HCT116 (cell line): ENCODE results near the gene MPHOSPH8. TPM values are rescaled to one million over a fixed set of nuclear protein-coding genes. Genes with fewer than 3 reads are reported as not detected.

Experiments used
- ATAC-seq: fragments of 200-7000 bp; cut with Tn5 transposase; 2 replicates; pipeline ENCODE4 v1.9.1; 2020; ENCODE audit warnings: mild to moderate bottlenecking, moderate library complexity
- BruUV-seq: library from RNA; stranded (reverse); fragments of 400-500 nt; replicated peaks from 2 replicates; lab custom pipeline; 2021; lab: Mats Ljungman, UMichigan
- CTCF ChIA-PET: fragments of 300-600 bp; sonication (Branson Sonifier 250); formaldehyde crosslinking; loops from one replicate; lab custom pipeline; 2021; ENCODE audit warnings: antibody characterized with exemption; lab: Charles Lee
- POLR2A ChIA-PET: fragments of 300-600, 350-600 bp; sonication (Branson Sonifier 250); formaldehyde crosslinking; loops from one replicate; lab custom pipeline; 2021; ENCODE audit warnings: antibody characterized with exemption; lab: Charles Lee
- RAD21 ChIA-PET, 2 experiments: fragments of 300-600 bp; sonication (Branson Sonifier 250); formaldehyde crosslinking; loops; one replicate each; lab custom pipeline; 2023; ENCODE audit warnings: low total read pairs in 2 of 2; ENCODE audit not compliant: uncharacterized antibody in 2 of 2, unreplicated experiment in 2 of 2, low non-redundant PET in 1 of 2; lab: Charles Lee
- DNase-seq: peaks from one replicate; pipeline ENCODE4 v3.0.0-alpha.2; 2010; ENCODE audit warnings: low read depth, low spot score
- H2AFZ ChIP-seq: fragments of 200-600 bp; shearing (Covaris generic), sonication (generic); 2 replicates; pipeline ENCODE4 v1.6.1; 2017; ENCODE audit warnings: low read depth, mixed run types, mixed read lengths, antibody characterized with exemption, low read length; ENCODE audit not compliant: poor library complexity, severe bottlenecking
- H3K27ac ChIP-seq: 2 replicates; pipeline ENCODE4 v1.5.1; 2012; ENCODE audit warnings: low read depth, low read length
- H3K27me3 ChIP-seq: fragments of 200-600 bp; sonication (generic); 2 replicates; pipeline ENCODE4 v1.6.1; 2016; ENCODE audit warnings: mixed run types, low read length, mixed read lengths; ENCODE audit not compliant: insufficient read depth
- H3K36me3 ChIP-seq, 2 experiments: fragments of 200-500 bp in 1 of 2; fragments of 200-600 bp in 1 of 2; sonication (Bioruptor generic) in 1 of 2; sonication (generic) in 1 of 2; 2 replicates each; pipeline versions ENCODE4 v1.5.1 to v1.6.1; 2014 to 2016; ENCODE audit warnings: low read length in 2 of 2, inconsistent platforms in 1 of 2, mixed read lengths in 1 of 2, mixed run types in 1 of 2; ENCODE audit not compliant: insufficient read depth in 2 of 2, control insufficient read depth in 1 of 2
- H3K4me1 ChIP-seq, 2 experiments: fragments of 200-600 bp in 1 of 2; sonication (generic) in 1 of 2; 2 replicates each; pipeline versions ENCODE4 v1.5.1 to v1.6.1; 2012 to 2017; ENCODE audit warnings: low read length in 2 of 2, inconsistent platforms in 1 of 2, mild to moderate bottlenecking in 1 of 2, mixed read lengths in 1 of 2, mixed run types in 1 of 2, moderate library complexity in 1 of 2; ENCODE audit not compliant: insufficient read depth in 2 of 2, control insufficient read depth in 1 of 2
- H3K4me2 ChIP-seq: fragments of 200-600 bp; sonication (generic); 2 replicates; pipeline ENCODE4 v1.6.1; 2017; ENCODE audit warnings: mixed run types, low read length, mixed read lengths
- H3K4me3 ChIP-seq, 2 experiments: fragments of 200-600 bp in 1 of 2; sonication (generic) in 1 of 2; replicated peaks in 1 of 2; 2 replicates each; pipeline ENCODE4 v1.5.1; 2011 to 2016; ENCODE audit warnings: low read length in 2 of 2, control low read depth in 1 of 2, low read depth in 1 of 2, mild to moderate bottlenecking in 1 of 2, mixed read lengths in 1 of 2, mixed run types in 1 of 2
- H3K79me2 ChIP-seq: fragments of 200-600 bp; sonication (generic); 2 replicates; pipeline ENCODE4 v1.6.1; 2017; ENCODE audit warnings: mild to moderate bottlenecking, mixed run types, low read length, moderate library complexity, mixed read lengths; ENCODE audit not compliant: insufficient read depth
- H3K9ac ChIP-seq: fragments of 200-600 bp; sonication (generic); 2 replicates; pipeline ENCODE4 v1.6.1; 2016; ENCODE audit warnings: low read length, mixed read lengths
- H3K9me2 ChIP-seq: fragments of 200-600 bp; sonication (generic), shearing (Covaris generic); 2 replicates; pipeline ENCODE4 v1.6.1; 2017; ENCODE audit warnings: mixed run types, mild to moderate bottlenecking, moderate library complexity; ENCODE audit not compliant: insufficient read depth
- H3K9me3 ChIP-seq, 2 experiments: fragments of 200-500 bp in 1 of 2; fragments of 200-600 bp in 1 of 2; sonication (Bioruptor generic) in 1 of 2; sonication (generic) in 1 of 2; 2 replicates each; pipeline ENCODE4 v1.6.1; 2014 to 2017; ENCODE audit warnings: low read length in 2 of 2, mixed read lengths in 2 of 2, inconsistent platforms in 1 of 2, low read depth in 1 of 2, mild to moderate bottlenecking in 1 of 2, mixed run types in 1 of 2, moderate library complexity in 1 of 2; ENCODE audit not compliant: control insufficient read depth in 1 of 2, insufficient read depth in 1 of 2
- H4K20me1 ChIP-seq: fragments of 200-600 bp; sonication (generic), shearing (Covaris generic); 2 replicates; pipeline ENCODE4 v1.6.1; 2017; ENCODE audit warnings: mixed run types, mild to moderate bottlenecking, moderate library complexity; ENCODE audit not compliant: insufficient read depth
- CBX3 ChIP-seq: IDR thresholded peaks from 2 replicates; pipeline ENCODE4 v1.6.1; 2012; ENCODE audit warnings: low read depth
- POLR2AphosphoS5 ChIP-seq: IDR thresholded peaks from 2 replicates; pipeline ENCODE4 v1.6.1; 2011; ENCODE audit warnings: mild to moderate bottlenecking, low read depth, low read length, moderate library complexity
- SIN3A ChIP-seq: IDR thresholded peaks from 2 replicates; pipeline ENCODE4 v1.6.1; 2012; ENCODE audit warnings: low read depth
- YY1 ChIP-seq: IDR thresholded peaks from 2 replicates; pipeline ENCODE4 v1.6.1; 2011; ENCODE audit warnings: low read length, low read depth, moderate library complexity, mild to moderate bottlenecking; ENCODE audit not compliant: insufficient replicate concordance; ENCODE audit errors: extremely low read depth
- intact Hi-C: fragments of 100-400 bp; cut with micrococcal nuclease; formaldehyde crosslinking; loops from 2 replicates; pipeline ENCODE4 v1.10.0; 2022
- total RNA-seq: library from RNA; stranded (reverse); gene quantifications from one replicate; pipeline ENCODE4 v1.2.1, GENCODE V29; 2021; ENCODE audit not compliant: unreplicated experiment
- TF ChIP-seq, protein P1 (sequence below): IDR thresholded peaks from 2 replicates; pipeline ENCODE4 v1.6.1; 2011; ENCODE audit warnings: mild to moderate bottlenecking, low read length, moderate library complexity; ENCODE audit not compliant: insufficient replicate concordance; ENCODE audit errors: extremely low read depth

Gene MPHOSPH8
- total RNA-seq, 1 experiment from 2014 or later: 21.5 TPM

DNA sequence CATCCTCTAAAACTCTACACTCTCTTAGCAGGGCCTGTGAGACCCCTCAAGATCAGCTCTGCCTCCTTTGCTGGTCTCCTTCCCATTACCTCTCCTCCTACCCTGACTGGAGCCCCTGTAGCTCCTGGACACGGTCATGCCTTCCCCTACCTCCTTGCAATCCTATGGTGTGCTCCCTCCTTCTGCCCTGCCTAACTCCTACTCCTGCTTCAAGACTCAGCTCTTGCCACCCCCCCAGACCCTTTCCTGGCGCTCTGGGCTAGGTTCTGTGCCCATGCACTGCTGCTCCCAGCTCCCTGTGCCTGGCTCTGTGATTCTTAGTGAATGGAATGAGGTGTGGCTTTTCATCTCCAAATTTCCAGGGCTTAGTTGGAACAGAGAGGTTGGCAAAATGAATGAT, 44.1 kb upstream of the MPHOSPH8 start:
- Histone ChIP-seq H3K4me3 (no peak overlapping the region), H2AFZ (no peak overlapping the region), H3K4me2 (no peak overlapping the region), H3K79me2 (no peaks in the 10 kb centered on the region), H3K9me2 (no peaks in the 10 kb centered on the region), H3K27ac (no peak overlapping the region), H3K4me1 (peaks cover 0 to 5% of the 10 kb centered on the region in 2 experiments; a peak in 1 of 4 replicates), H3K27me3 (no peaks in the 10 kb centered on the region), H3K9ac (no peak overlapping the region), H4K20me1 (no peaks in the 10 kb centered on the region), H3K9me3 (no peaks in the 10 kb centered on the region), H3K36me3 (no peaks in the 10 kb centered on the region)
- ChIA-PET CTCF (no interaction called here), POLR2A (no interaction called here), RAD21 (no interaction called here)
- intact Hi-C loops: no loop called here
- BruUV-seq: no TSS peak
- TF ChIP-seq CBX3 (no peak), POLR2AphosphoS5 (no peak), YY1 (no peak)
- ATAC-seq (no peak), DNase-seq (no peak)

DNA sequence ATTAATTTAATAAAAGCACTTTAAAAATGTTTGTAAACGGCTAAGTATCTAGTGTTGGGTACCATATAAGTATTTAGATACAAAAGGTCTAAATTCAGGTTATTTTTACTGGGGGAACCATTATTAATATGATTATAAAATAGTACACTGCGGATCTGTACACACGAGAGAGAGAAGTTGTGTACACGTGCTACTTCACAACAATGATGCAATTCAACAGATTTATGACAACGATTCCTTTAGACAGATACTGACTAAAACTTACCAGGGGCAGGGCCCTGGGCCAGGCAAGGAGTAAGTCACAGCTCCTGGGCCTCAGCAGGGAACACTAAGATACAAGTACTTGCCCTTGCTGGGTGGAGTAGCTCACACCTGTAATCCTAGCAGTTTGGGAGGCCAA, 43.0 kb upstream of the MPHOSPH8 start:
- no TSS peak for BruUV-seq

More for the DNA sequence above, 43.0 kb upstream of the MPHOSPH8 start:
- H3K9ac ChIP-seq: no peak overlapping the region
- TF ChIP-seq, protein P1, sequence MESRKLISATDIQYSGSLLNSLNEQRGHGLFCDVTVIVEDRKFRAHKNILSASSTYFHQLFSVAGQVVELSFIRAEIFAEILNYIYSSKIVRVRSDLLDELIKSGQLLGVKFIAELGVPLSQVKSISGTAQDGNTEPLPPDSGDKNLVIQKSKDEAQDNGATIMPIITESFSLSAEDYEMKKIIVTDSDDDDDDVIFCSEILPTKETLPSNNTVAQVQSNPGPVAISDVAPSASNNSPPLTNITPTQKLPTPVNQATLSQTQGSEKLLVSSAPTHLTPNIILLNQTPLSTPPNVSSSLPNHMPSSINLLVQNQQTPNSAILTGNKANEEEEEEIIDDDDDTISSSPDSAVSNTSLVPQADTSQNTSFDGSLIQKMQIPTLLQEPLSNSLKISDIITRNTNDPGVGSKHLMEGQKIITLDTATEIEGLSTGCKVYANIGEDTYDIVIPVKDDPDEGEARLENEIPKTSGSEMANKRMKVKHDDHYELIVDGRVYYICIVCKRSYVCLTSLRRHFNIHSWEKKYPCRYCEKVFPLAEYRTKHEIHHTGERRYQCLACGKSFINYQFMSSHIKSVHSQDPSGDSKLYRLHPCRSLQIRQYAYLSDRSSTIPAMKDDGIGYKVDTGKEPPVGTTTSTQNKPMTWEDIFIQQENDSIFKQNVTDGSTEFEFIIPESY: no peak
- TF ChIP-seq SIN3A: no peak
- H4K20me1 ChIP-seq: no peaks in the 10 kb centered on the region
- ATAC-seq (no peak), DNase-seq (no peak)
- intact Hi-C loops: no loop called here
- no peak overlapping the region for H3K4me3 ChIP-seq
- no peaks in the 10 kb centered on the region for H3K36me3 ChIP-seq
- POLR2A ChIA-PET: no interaction called here
- H3K27ac ChIP-seq: no peak overlapping the region
- no peaks in the 10 kb centered on the region for H3K27me3 ChIP-seq
- no peak overlapping the region for H2AFZ ChIP-seq
- no peaks in the 10 kb centered on the region for H3K9me2 ChIP-seq
- CTCF ChIA-PET: no interaction called here
- H3K79me2 ChIP-seq: no peaks in the 10 kb centered on the region
- no peaks in the 10 kb centered on the region for H3K9me3 ChIP-seq
- RAD21 ChIA-PET: no interaction called here
- no peak overlapping the region for H3K4me2 ChIP-seq
- peaks cover 0 to 5% of the 10 kb centered on the region in 2 experiments; a peak in 1 of 4 replicates for H3K4me1 ChIP-seq
